Fibroblast of the conjunctiva (primary cell): ENCODE measurements around the gene STX16.

Experiments
- DNase-seq: peaks from one replicate; pipeline ENCODE4 v3.0.0-alpha.2; 2010; ENCODE audit warnings: low read depth

STX16 gene, protein sequence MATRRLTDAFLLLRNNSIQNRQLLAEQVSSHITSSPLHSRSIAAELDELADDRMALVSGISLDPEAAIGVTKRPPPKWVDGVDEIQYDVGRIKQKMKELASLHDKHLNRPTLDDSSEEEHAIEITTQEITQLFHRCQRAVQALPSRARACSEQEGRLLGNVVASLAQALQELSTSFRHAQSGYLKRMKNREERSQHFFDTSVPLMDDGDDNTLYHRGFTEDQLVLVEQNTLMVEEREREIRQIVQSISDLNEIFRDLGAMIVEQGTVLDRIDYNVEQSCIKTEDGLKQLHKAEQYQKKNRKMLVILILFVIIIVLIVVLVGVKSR

DNA sequence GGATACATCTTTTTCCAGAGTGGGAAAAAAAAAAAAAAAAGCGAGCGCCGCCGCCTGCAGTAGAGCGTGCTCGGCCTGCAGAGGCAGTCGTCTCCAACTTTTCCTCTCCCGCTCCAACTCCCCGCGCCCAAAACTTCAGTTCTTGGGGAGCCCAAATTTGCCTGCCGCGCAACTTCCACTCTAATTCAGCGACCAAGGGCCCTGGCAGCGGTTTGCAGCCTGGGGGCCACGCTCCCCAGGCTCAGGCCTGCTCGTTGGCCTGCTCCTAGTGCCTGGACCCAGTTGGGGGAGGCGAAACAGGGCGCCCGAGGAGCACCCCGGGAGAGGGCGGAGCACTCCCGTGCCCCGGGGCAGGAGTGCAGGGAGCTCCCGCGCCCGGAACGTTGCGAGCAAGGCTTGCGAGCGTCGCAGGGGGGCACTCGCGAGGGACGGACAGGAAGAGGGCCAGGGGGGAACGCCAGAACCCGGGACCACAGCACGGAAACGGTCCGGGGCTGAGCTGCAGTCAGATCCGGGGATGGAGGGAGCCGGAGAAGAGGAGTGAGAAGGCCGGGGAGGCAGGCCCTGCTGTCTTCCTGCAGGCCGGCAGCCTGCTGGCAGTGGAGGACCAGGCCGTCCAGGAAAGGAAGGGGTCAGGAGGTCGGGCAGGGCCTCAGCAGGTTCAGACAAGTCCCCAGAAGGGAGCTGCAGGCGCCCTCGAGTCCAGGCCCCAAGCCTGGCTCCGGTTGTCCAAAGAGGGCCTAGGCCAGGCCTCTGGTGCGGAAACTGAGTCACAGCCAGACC lies at the start of gene STX16:
Gene STX16, plus strand, starts transcription at position 508 of the 783 bp plus-strand sequence. CDS start 724 bp downstream, outside the sequence.
- DNase-seq, result peak; percentile 87

DNA sequence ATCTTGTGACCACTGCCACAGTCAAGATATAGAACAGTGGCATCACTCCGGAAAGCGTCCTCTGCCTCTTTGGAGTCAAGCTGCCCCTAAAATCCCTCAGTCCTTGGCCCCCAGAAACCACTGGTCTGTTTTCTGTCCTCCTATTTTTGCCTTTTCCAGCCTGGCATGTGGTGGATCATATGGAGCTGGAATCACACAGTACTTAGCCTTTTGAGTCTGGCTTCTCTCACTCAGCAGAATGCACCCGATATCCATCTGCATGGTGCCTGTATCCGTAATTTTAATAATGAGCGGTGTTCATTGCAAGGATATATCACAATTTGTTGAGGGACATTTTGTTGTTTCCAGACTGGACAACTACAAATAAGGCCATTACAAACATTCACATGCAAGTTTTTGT lies 49.0 kb upstream of the STX16 start:
- no peak for DNase-seq

DNA sequence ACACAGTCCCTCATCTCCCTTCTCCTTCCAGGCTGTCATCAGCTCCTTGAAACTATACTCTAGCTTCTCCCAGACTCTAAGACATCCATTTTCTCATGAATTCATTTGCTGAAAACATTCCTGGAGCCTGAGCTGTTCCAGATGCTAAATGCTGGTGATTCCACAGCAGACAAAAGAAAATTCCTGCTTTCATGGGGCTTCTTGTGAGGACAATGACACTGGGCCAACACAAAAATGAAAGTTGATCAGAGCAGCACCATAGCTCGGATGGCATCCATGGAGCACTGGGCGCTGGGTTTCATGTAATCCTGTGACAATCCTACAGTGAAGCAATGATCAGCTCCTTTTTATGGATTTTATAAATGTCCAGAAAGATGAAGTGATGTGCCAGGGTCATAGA lies 47.4 kb upstream of the STX16 start:
- no peak for DNase-seq

GRCh38 chr20:58604128-58604881 lies 46.8 kb upstream of the STX16 start:
- no peak for DNase-seq

DNA sequence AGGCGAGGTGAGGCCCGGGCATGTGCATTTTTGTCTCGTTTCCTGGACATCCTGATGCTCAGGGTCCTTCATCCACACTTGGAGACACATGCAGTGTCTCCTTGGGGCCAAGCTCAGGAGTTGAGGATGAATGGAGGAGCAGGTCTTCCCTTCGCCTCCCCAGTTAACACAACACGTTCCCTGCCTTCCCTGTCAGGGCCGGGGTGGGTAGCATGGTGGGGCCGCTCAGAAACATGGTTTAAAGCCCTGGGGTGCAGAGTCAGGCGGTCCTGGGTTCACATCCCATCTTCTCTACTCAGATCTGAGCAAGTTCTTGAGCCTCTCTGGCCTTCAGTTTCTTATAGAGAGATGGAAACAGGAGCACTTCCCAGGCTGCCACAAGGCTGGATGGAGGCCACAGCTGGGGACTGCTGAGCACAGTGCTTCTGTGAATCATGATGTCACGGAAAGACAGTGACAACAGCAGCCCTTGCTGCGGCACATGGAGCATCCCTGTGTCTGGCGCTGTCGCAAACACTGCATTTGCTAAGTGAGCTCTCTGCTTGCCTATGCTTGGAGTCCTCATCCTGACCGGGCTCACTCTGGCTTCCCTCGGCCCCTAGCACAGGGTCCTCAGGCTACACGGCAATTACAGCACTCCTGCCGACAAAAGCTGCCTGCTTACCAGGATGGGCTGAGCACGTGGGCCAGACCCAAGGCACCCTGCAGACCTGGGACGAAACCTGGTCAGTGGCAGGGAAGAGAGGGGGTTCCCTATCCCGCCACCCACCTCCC lies 45.6 kb upstream of the STX16 start:
- DNase-seq, result no peak

GRCh38 chr20:58606184-58606583 lies 44.9 kb upstream of the STX16 start:
- DNase-seq, result no peak

DNA sequence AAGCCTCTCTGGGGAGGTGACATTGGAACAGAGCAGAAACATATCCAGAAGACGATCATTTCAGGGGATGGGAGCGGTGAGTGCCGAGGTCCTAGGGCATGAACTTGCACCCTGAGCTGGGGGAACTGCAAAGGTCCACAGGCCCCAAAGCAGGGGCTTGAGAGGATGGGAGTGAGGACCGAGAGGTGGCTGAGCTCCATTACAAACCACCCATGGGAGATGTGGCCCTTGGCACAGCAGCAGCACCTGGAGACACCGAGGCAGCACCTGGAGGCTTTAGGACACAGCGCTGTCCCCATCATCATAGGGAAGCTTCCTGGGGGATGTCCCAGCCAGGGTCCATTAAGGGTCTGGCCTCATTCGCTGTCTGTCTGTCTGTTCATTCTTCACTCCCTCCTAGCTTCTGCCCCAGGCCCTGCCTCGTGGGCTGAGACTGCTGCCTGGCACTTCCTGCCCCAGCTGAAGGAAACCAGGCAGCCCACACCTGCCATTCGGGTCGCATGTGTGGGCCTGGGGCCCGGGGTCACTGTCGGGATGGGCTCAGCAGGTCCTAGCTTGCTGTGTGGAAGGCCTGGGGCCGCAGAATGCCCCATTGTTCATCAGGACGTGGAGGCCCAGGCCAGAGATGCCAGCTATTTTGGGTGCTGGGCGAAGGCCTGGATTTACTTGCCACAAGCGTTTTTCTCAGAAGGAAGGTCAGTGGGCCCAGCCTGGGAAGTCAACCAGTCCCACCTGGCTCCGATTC lies 42.8 kb upstream of the STX16 start:
- no peak for DNase-seq

- no peak for DNase-seq
These were observed 42.1 kb upstream of the STX16 start for GRCh38 chr20:58609026-58609425.

GRCh38 chr20:58610071-58610800 lies 40.8 kb upstream of the STX16 start:
- DNase-seq, result no peak

- DNase-seq, result no peak
These were observed 40.3 kb upstream of the STX16 start for GRCh38 chr20:58610811-58611210.

DNA sequence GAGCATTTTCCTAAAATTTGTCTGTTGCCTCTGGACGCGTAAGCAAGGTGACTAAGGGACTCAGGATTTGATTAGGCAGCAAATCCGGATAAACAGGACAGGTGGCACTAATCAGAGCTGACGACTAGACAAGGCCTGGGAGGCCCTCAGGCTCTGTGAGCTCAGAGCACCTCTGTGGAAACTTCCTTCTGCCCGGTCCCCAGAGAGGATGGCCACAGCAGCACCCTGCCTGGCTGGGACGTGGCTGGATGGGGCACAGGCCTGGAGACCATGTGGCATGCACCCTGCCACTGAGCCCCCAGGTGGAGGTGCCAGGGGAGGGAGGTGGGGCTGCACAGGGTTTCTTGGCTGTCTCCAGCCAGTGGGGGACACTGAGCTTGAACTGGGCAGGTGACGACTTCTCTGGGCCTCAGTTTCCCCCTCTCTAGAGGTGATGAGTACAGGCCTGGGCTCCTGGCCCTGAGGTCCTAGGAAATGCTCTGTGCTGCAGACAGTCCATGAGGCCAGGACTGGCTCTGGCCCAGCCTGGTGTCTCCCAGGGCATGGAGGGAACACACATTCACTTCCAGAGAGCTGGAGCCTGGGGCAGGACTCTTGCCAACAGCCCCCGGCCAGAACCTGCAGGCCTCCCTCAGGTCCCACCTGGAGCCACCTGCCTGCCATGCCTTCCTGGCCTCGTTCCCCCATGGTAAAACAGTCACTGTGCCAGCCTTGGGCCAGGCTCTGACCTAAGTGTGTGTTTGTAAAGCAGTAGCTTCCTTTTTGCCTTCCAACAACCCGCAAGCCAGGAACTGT lies 39.6 kb upstream of the STX16 start:
- no peak for DNase-seq

- DNase-seq, result no peak
These were observed 38.9 kb upstream of the STX16 start for GRCh38 chr20:58612121-58612691.

- no peak for DNase-seq
These were observed 37.8 kb upstream of the STX16 start for GRCh38 chr20:58613061-58613854.

GRCh38 chr20:58614366-58614765 lies 36.7 kb upstream of the STX16 start:
- no peak for DNase-seq

DNA sequence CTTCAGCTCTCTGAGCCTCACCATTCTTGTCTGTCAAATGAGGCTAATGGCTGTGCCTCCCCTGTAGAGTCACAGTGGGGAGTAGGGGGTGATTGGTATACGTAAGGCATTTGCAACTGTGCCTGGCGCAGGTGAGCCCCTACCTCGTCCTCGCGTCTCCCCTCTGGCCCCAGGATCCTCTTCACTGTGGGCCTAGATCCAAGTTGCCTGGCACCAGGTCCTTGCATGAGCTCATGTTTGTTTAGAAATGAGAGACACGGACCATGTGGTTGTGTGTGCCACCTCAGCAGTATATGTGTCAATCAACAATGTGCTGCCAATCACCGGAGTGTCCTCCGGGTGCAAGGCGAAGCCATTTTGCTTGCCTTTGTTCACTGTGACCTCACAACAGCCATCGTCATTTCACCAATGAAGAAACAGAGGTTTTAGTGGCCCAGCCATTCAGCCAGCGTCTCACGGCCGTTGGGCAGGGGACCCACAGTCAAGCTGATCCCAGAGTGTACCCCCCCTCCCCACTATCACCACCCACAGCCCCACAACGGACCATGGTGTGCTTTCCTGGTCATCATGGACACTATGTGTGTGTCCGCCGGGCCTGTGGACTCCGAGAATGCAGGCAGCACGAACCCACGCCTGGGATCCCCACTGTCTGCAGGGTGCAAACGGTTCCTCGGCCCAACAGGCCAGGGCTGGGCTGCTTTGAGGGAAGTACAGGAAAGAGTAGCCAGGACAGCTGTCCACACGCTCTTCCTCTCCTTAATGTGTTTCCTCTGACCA lies 35.9 kb upstream of the STX16 start:
- no peak for DNase-seq

DNA sequence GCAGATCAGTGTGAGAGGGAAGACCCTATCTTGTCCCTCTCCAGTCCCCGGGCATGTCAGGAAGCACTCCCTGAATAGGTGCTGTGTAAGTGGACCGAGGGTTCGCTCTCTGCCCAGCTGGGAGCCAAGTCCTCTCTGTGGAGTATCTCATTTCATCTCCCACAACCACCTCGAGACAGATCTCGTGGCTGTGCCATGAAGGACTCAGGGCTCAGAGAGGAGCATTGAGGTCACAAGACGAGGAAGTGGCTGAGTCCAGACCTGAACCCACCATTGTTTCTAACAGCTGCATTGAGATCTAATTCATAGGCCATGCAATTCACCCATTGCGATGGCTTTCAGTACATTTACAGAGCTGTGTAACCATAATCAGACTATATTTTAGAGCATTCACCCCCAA lies 34.7 kb upstream of the STX16 start:
- no peak for DNase-seq

- DNase-seq, result no peak
These were observed 33.9 kb upstream of the STX16 start for GRCh38 chr20:58617158-58617557.
